Stimulated activated naive B cell treated with anti-CD40 and anti-IgM and Interleukin-4, amounts not matched to agents 10 μg/mL and 1 μg/mL and 100 μg/mL, for 72 hours (primary cell): ENCODE results near the gene DAPK2.

Source experiments
- ATAC-seq, 2 donors: fragments of 150-1000 bp; cut with Tn5 transposase; replicated peaks; 2 replicates each; pipeline ENCODE4 v1.10.0; 2021; ENCODE audit warnings: moderate library complexity in 1 of 2
- DNase-seq: peaks from one replicate; pipeline ENCODE4 v3.0.0; 2021
- H3K27ac Mint-ChIP-seq: one replicate; pipeline ENCODE4 v1.8.0; 2022; ENCODE audit warnings: mild to moderate bottlenecking, mixed read lengths
- H3K27me3 Mint-ChIP-seq, 2 donors: one replicate each; pipeline ENCODE4 v1.8.0; 2022; ENCODE audit warnings: mixed read lengths in 2 of 2
- H3K36me3 Mint-ChIP-seq, 2 donors: one replicate each; pipeline ENCODE4 v1.8.0; 2022; ENCODE audit warnings: mixed read lengths in 2 of 2, mild to moderate bottlenecking in 1 of 2
- H3K4me1 Mint-ChIP-seq, 2 donors: one replicate each; pipeline ENCODE4 v1.8.0; 2022; ENCODE audit warnings: mixed read lengths in 2 of 2, mild to moderate bottlenecking in 1 of 2
- H3K4me3 Mint-ChIP-seq, 2 donors: one replicate each; pipeline ENCODE4 v1.8.0; 2022; ENCODE audit warnings: mild to moderate bottlenecking in 2 of 2, mixed read lengths in 2 of 2, moderate library complexity in 1 of 2
- H3K9me3 Mint-ChIP-seq, 2 donors: one replicate each; pipeline ENCODE4 v1.8.0; 2022; ENCODE audit warnings: mixed read lengths in 2 of 2, mild to moderate bottlenecking in 1 of 2

Gene DAPK2

GRCh38 chr15:63948436-63948835 is 97.8 kb downstream of the DAPK2 start:
- Mint-ChIP-seq H3K4me1 (peaks cover 13 to 26% of the 10 kb centered on the region in 2 donors), H3K4me3 (no peak overlapping the region), H3K36me3 (no peaks in the 10 kb centered on the region), H3K27ac (no peak overlapping the region), H3K27me3 (no peaks in the 10 kb centered on the region), H3K9me3 (no peaks in the 10 kb centered on the region)
- DNase-seq (no peak), ATAC-seq (no peak)

GRCh38 chr15:63947228-63947627 is 99.1 kb downstream of the DAPK2 start:
- Mint-ChIP-seq H3K36me3 (no peaks in the 10 kb centered on the region), H3K27me3 (no peaks in the 10 kb centered on the region), H3K9me3 (no peaks in the 10 kb centered on the region), H3K4me3 (no peak overlapping the region), H3K4me1 (peaks cover 17 to 37% of the 10 kb centered on the region in 2 donors), H3K27ac (no peak overlapping the region)
- DNase-seq: no peak
- no peak for ATAC-seq

GRCh38 chr15:63946524-63947065 is 99.7 kb downstream of the DAPK2 start:
- H3K27me3 Mint-ChIP-seq: no peaks in the 10 kb centered on the region
- H3K4me3 Mint-ChIP-seq: no peak overlapping the region
- H3K27ac Mint-ChIP-seq: no peak overlapping the region
- ATAC-seq (no peak), DNase-seq (no peak)
- no peaks in the 10 kb centered on the region for H3K36me3 Mint-ChIP-seq
- peaks cover 17 to 37% of the 10 kb centered on the region in 2 donors for H3K4me1 Mint-ChIP-seq
- H3K9me3 Mint-ChIP-seq: no peaks in the 10 kb centered on the region

GRCh38 chr15:63945838-63946298 is 100.4 kb downstream of the DAPK2 start:
- ATAC-seq (no peak), DNase-seq (no peak)
- H3K9me3 Mint-ChIP-seq: no peaks in the 10 kb centered on the region
- peaks cover 19 to 37% of the 10 kb centered on the region in 2 donors for H3K4me1 Mint-ChIP-seq
- H3K4me3 Mint-ChIP-seq: no peak overlapping the region
- H3K27me3 Mint-ChIP-seq: no peaks in the 10 kb centered on the region
- H3K27ac Mint-ChIP-seq: no peak overlapping the region
- no peaks in the 10 kb centered on the region for H3K36me3 Mint-ChIP-seq

- DNase-seq (peak; percentile 33), ATAC-seq (peak; percentile 79 to 84)
- H3K4me1 Mint-ChIP-seq: peaks cover 19 to 38% of the 10 kb centered on the region in 2 donors
- no peaks in the 10 kb centered on the region for H3K36me3 Mint-ChIP-seq
- H3K4me3 Mint-ChIP-seq: no peak overlapping the region
- H3K27me3 Mint-ChIP-seq: no peaks in the 10 kb centered on the region
- peak overlapping the region; percentile 37 for H3K27ac Mint-ChIP-seq
- H3K9me3 Mint-ChIP-seq: no peaks in the 10 kb centered on the region
Measured at GRCh38 chr15:63945007-63945788, 101.1 kb downstream of the DAPK2 start.

- peaks cover 25 to 44% of the 10 kb centered on the region in 2 donors for H3K4me1 Mint-ChIP-seq
- DNase-seq (no peak), ATAC-seq (no peak)
- H3K4me3 Mint-ChIP-seq: no peak overlapping the region
- H3K36me3 Mint-ChIP-seq: no peaks in the 10 kb centered on the region
- no peaks in the 10 kb centered on the region for H3K9me3 Mint-ChIP-seq
- no peak overlapping the region for H3K27ac Mint-ChIP-seq
- H3K27me3 Mint-ChIP-seq: no peaks in the 10 kb centered on the region
Measured at GRCh38 chr15:63944681-63944955, 101.7 kb downstream of the DAPK2 start.

GRCh38 chr15:63943829-63944680 is 102.2 kb downstream of the DAPK2 start:
- H3K27me3 Mint-ChIP-seq: no peaks in the 10 kb centered on the region
- DNase-seq: no peak
- no peaks in the 10 kb centered on the region for H3K36me3 Mint-ChIP-seq
- no peak overlapping the region for H3K4me3 Mint-ChIP-seq
- no peak for ATAC-seq
- H3K9me3 Mint-ChIP-seq: no peaks in the 10 kb centered on the region
- peaks cover 27 to 45% of the 10 kb centered on the region in 2 donors for H3K4me1 Mint-ChIP-seq
- no peak overlapping the region for H3K27ac Mint-ChIP-seq

- H3K27me3 Mint-ChIP-seq: no peaks in the 10 kb centered on the region
- no peak overlapping the region for H3K27ac Mint-ChIP-seq
- no peaks in the 10 kb centered on the region for H3K36me3 Mint-ChIP-seq
- H3K4me1 Mint-ChIP-seq: peaks cover 31 to 50% of the 10 kb centered on the region in 2 donors
- no peaks in the 10 kb centered on the region for H3K9me3 Mint-ChIP-seq
- ATAC-seq (peak; percentile 70 to 75), DNase-seq (no peak)
- no peak overlapping the region for H3K4me3 Mint-ChIP-seq
Measured at GRCh38 chr15:63942486-63943365, 103.6 kb downstream of the DAPK2 start.

GRCh38 chr15:63941698-63942465 is 104.4 kb downstream of the DAPK2 start:
- H3K4me1 Mint-ChIP-seq: peaks cover 29 to 50% of the 10 kb centered on the region in 2 donors
- no peak overlapping the region for H3K4me3 Mint-ChIP-seq
- H3K36me3 Mint-ChIP-seq: no peaks in the 10 kb centered on the region
- no peaks in the 10 kb centered on the region for H3K27me3 Mint-ChIP-seq
- ATAC-seq: no peak
- no peak for DNase-seq
- peak overlapping the region; percentile 51 for H3K27ac Mint-ChIP-seq
- H3K9me3 Mint-ChIP-seq: no peaks in the 10 kb centered on the region

- ATAC-seq (no peak), DNase-seq (no peak)
- no peaks in the 10 kb centered on the region for H3K36me3 Mint-ChIP-seq
- H3K27me3 Mint-ChIP-seq: no peaks in the 10 kb centered on the region
- H3K4me3 Mint-ChIP-seq: no peak overlapping the region
- H3K9me3 Mint-ChIP-seq: no peaks in the 10 kb centered on the region
- H3K4me1 Mint-ChIP-seq: peaks cover 29 to 48% of the 10 kb centered on the region in 2 donors
- no peak overlapping the region for H3K27ac Mint-ChIP-seq
Measured at GRCh38 chr15:63940966-63941620, 105.2 kb downstream of the DAPK2 start.

GRCh38 chr15:63939531-63940130 is 106.7 kb downstream of the DAPK2 start:
- DNase-seq: no peak
- Mint-ChIP-seq H3K4me3 (peak overlapping the region in 1 of 2 donors; percentile 12), H3K36me3 (no peaks in the 10 kb centered on the region), H3K4me1 (peaks cover 26 to 36% of the 10 kb centered on the region in 2 donors), H3K27ac (no peak overlapping the region), H3K9me3 (no peaks in the 10 kb centered on the region), H3K27me3 (no peaks in the 10 kb centered on the region)
- ATAC-seq: peak; percentile 42 to 46

GRCh38 chr15:63938486-63939061 is 107.7 kb downstream of the DAPK2 start:
- ATAC-seq: no peak
- H3K4me3 Mint-ChIP-seq: no peak overlapping the region
- no peaks in the 10 kb centered on the region for H3K36me3 Mint-ChIP-seq
- H3K9me3 Mint-ChIP-seq: no peaks in the 10 kb centered on the region
- peaks cover 26 to 33% of the 10 kb centered on the region in 2 donors for H3K4me1 Mint-ChIP-seq
- no peaks in the 10 kb centered on the region for H3K27me3 Mint-ChIP-seq
- H3K27ac Mint-ChIP-seq: peak overlapping the region; percentile 21
- no peak for DNase-seq
